NCI-H1417 treated with DMSO at 0.1 percent for 48 hours (cell line): Measurements from ENCODE around the gene CD53.

Experiments
- DNase-seq: peaks from one replicate; lab custom pipeline; 2025; lab: John Stamatoyannopoulos, UW

The CD53 gene

DNA sequence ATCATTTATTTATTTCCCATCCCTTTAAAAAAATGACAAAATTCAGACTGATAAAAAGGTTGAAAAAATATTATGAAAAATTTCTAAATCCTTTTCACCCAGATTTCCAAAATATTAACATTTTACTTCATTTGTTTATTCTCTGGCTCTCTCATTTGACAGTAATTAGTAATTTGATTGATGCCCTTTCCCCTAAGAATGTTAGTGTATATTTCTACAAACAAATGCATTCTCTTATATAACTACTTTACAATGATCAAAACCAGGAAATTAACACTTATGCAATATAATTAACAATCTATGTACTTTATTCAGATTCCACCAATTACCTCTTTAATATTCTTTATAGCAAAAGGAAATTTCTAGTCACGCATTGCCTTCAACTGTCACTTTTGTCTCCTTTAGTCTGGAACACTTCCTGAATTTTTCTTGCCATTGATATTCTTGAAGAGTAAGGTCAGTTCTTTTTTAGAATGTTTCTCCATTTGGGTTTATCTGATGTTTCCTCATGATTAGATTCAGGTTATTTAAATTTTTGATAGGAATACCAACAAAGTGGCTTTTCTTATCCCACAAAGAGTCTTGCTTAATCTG, 3.9 kb downstream of the CD53 start:
- no peak for DNase-seq

GRCh38 chr1:110877364-110877763, 4.4 kb downstream of the CD53 start:
- DNase-seq = no peak

- DNase-seq = no peak
Measured at GRCh38 chr1:110877776-110878175, 4.8 kb downstream of the CD53 start.

GRCh38 chr1:110878591-110878990, 5.6 kb downstream of the CD53 start:
- no peak for DNase-seq

GRCh38 chr1:110878993-110879392, 6.0 kb downstream of the CD53 start:
- no peak for DNase-seq

GRCh38 chr1:110879758-110880606, 7.0 kb downstream of the CD53 start:
- DNase-seq = no peak

DNA sequence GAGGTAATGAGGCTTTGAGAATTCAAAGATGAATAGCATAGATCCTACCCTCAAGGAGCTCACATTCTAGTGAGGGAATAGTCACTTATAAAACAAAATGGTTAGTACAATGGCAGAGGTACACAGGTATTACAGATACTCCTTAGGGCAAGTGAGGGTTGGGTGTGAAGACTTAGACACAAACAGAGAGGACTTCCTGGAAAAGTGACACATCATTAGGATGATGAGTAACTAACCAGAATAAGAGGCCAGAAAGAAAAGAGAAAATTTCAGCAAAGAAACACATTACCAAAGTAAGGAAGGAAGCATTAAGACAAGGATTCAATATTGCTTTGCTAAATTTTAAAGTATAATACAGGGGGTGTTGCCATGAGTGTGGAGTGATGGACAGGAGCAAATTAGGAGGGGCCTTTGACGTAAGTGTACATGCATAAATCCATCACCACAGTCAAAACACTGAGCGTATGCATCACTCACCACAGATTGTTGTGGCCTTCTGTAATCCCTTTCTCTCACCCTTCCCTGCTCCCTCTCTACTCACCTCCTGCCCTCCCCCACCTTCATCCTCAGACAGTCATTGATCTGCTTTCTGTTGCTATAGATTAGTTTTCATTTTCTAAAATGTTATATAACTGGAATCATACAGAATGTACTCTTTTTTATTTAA, 7.9 kb downstream of the CD53 start:
- DNase-seq = no peak

DNA sequence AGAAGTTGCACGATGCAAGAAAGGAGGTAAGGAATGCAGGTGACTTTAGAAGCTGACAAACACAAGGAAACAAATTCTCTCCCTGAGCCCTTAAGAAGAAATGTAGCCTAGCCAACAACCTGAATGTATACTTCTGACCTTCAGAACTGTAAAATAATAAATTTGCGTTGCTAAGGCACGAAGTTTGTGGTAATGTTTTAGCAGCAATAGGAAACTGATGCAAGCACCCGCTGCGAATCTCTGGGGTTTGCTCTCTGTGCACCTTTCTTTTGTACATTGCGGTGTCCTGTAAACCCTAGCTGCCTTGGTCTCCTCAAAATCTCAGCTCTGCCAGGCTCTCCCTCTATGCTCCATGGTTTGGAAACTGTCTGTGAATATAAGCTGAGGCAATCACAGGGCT, 15.1 kb downstream of the CD53 start:
- DNase-seq = no peak

- DNase-seq = no peak
Measured at GRCh38 chr1:110888641-110889040, 15.7 kb downstream of the CD53 start.

DNA sequence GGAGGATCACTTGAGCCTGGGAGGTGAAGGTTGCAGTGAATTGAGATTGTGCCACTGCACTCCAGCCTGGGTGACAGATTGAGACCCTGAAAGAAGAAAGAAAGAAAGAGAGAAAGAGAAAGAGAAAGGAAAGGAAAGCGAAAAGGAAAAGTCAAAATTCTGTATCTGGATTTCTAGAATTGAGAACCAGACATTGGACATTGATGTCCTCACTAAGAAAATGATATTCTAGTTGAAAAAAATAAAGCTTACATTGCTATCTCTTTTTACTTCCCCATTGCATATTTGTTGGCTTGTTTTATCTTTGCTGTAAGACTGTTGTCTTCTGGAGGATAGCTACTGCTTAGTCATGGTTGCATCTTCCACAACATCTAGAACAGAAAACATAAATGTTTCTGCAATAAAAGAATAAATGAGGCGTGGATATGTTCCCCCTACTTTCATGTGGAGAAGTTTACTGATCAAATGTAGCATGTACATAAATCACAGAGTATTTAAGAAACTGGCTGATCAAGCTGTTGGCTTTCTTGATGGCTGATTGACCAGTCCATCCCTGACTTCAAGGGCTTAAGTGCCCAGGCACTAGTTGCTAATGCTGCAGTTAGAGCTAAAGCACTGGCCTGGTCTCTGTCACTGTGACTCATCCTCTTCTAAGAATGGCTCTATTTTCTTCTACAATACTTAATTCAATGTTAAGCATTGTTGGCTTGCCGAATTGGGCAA, 17.7 kb downstream of the CD53 start:
- no peak for DNase-seq

GRCh38 chr1:110893908-110894490, 21.1 kb downstream of the CD53 start:
- no peak for DNase-seq

DNA sequence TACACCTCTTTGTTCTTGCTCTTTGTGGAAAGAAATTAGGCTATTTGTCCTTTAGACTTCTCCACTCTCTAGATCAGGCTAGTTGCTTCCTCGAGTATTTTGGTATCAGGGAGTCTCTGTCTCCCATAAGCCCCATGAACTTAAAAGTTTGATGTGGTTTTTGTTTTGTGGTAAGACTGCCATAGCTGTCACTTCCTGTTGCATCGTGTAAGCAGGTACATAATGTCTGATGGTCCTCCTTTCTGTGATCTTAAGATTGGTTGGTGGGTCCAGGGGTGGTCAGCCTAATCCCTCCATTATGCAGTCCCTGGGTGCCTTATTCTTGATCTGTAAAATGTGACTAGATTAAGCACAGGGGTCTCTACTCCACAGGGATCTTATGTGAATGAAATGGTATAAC, 23.1 kb downstream of the CD53 start:
- no peak for DNase-seq

DNA sequence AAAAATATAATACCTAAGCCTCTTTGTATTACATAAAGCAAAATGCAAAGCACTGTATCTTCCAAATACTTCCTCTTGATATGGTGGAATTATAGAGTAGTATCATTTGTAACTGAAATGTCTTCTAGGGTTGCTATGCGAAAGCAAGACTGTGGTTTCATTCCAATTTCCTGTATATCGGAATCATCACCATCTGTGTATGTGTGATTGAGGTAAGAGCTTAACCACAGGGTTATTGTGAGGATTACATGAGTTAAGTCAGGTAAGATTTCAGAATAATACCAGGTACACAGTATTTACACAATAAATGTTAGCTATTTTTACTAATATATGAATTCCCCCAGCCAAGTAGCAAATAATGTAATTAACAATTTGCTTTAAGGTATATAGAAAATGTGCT, 24.7 kb downstream of the CD53 start:
- DNase-seq = no peak

DNA sequence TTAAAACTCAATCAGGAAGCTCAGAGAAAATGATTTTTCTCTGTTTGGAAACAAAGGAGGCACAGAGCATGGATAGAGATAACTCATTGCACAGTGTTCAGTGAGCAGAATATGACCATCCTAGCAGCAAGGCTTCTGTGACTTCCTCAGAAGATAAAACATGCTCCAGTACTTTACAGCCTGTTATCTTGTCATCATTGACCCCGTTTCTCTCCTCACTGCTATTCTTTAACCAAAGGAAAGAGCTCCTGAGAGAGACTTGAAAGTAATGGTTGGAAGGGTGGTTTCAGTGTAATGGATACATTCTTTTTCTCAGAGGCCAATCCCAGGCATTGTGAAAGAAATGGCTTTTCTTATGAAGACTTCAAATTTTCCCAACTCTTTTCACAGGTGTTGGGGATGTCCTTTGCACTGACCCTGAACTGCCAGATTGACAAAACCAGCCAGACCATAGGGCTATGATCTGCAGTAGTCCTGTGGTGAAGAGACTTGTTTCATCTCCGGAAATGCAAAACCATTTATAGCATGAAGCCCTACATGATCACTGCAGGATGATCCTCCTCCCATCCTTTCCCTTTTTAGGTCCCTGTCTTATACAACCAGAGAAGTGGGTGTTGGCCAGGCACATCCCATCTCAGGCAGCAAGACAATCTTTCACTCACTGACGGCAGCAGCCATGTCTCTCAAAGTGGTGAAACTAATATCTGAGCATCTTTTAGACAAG, 25.9 kb downstream of the CD53 start:
- no peak for DNase-seq

DNA sequence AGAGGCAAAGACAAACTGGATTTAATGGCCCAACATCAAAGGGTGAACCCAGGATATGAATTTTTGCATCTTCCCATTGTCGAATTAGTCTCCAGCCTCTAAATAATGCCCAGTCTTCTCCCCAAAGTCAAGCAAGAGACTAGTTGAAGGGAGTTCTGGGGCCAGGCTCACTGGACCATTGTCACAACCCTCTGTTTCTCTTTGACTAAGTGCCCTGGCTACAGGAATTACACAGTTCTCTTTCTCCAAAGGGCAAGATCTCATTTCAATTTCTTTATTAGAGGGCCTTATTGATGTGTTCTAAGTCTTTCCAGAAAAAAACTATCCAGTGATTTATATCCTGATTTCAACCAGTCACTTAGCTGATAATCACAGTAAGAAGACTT, 26.5 kb downstream of the CD53 start:
- DNase-seq = no peak

DNA sequence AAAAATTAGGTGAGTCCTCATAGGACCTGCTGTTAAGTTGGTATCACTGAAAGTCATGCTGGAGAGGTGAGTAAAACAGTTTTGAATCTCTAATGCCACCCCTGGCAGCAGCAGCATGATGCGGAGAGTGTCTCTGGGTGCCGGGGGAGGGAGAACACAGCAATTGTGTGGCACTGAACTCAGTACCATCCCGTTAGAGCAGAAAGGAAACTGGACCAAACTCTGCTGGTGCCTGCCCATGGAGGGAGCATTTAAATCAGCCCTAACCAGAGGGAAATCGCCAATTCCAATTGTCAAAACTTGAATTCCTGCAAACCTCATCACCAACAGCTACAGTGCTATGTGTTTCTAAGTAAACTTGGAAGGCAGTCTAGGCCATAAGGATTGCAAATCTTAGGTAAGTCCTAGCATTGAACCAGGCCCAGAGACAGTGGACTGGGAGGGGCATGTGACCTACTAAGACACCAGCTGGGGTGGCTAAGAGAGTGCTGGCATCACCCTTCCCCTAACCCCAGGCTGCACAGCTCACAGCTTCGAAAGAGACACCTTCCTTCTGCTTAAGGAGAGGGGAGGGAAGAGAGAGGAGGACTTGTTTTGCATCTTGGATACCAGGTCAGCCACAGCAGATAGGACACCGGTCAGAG, 30.0 kb downstream of the CD53 start:
- no peak for DNase-seq

DNA sequence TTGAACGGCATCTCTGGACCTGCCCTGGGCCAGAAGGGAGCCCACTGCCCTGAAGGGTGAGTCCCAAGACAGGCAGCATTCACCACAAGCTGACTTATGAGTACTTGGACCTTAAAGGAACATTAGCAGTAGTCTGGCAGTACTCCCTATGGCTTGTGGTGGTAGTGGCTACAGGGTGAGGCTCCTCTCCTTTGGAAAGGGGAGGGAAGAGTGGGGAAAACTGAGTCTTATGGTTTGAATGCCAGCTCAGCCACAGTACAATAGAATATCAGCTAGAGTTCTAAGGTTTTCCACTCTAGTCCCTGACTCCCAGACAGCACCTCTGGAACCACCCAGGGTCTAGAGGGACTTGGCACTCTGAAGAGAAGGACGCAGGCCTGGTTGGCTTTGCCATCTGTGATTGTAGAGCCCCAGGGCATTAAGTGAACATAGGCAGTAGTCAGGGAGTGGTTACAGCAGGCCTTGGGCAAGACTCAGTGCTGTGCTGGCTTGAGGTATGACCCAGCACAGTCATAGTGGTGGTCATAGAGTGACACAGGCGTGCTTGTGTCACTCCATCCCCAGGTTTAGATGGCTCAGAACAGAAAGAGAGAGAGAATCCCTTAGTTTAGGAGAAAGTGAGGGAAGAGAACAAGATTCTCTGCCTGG, 31.0 kb downstream of the CD53 start:
- DNase-seq = no peak

GRCh38 chr1:110912784-110913183, 39.8 kb downstream of the CD53 start:
- DNase-seq = no peak

GRCh38 chr1:110914676-110915075, 41.7 kb downstream of the CD53 start:
- no peak for DNase-seq

DNA sequence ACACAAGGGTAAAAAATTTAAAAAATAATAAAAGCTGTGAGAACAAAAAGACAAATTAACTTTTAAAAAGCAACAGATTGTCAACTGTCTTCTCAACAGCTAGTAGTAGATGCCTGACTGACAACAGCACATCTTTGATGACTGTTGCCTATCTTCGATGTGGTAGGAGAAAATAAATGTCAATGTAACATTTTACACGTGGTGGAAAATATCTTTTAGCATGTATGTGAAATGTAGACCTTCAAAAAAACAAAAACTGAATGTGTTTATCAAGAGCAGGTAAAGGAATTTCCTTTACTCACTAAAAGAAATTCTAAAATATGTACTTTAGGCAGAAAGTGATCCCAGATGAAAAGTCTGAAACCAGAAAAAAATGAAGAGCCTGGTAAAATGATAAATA, 42.9 kb downstream of the CD53 start:
- DNase-seq = no peak

DNA sequence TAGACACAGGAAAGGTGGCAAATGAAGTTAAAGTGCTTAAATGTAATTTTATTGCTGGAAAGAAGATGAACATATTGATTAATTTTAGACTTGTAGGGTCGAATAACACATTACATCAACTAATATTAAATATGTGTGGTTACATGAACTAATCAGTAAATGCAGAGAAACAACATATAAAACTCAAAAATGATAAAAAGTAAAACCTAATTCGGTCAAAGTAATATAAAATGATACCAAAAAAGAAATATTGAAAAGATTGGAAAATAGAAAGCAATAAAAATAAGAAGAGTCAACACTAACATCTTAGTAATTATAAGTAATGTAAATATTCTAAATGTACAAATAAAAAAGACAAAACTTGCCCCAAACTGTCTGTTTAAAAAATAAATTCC, 43.3 kb downstream of the CD53 start:
- no peak for DNase-seq
